Endothelial cell of umbilical vein (primary cell): ENCODE results near the gene PI4KA.
"Not testable (repeated sequence)": the region's sequence is repeated elsewhere in the genome, so short reads cannot be mapped to it uniquely, and the experiment has no call there.

Source experiments
- EZH2 ChIP-seq: IDR thresholded peaks from 2 replicates; pipeline ENCODE4 v1.6.1; 2012; ENCODE audit warnings: borderline replicate concordance, low read depth, mild to moderate bottlenecking, moderate library complexity, low read length, inconsistent platforms; ENCODE audit not compliant: severe bottlenecking
- POLR2A ChIP-seq: IDR thresholded peaks from 2 replicates; pipeline ENCODE4 v1.6.1; 2012; ENCODE audit warnings: low read depth, mild to moderate bottlenecking, control low read depth, low read length
- TF ChIP-seq, protein P1 (sequence below), 2 donors: IDR thresholded peaks; 1 replicate in 1 of 2; 2 replicates in 1 of 2; pipeline ENCODE4 v1.5.1; 2011; ENCODE audit warnings: low read length in 2 of 2, mild to moderate bottlenecking in 2 of 2, moderate library complexity in 2 of 2, control low read depth in 1 of 2, inconsistent platforms in 1 of 2, low read depth in 1 of 2; ENCODE audit not compliant: insufficient read depth in 1 of 2; ENCODE audit errors: extremely low read depth in 1 of 2
- TF ChIP-seq, protein P2 (sequence below): IDR thresholded peaks from 2 replicates; pipeline ENCODE4 v1.6.1; 2011; ENCODE audit not compliant: insufficient read depth, insufficient read length

DNA sequence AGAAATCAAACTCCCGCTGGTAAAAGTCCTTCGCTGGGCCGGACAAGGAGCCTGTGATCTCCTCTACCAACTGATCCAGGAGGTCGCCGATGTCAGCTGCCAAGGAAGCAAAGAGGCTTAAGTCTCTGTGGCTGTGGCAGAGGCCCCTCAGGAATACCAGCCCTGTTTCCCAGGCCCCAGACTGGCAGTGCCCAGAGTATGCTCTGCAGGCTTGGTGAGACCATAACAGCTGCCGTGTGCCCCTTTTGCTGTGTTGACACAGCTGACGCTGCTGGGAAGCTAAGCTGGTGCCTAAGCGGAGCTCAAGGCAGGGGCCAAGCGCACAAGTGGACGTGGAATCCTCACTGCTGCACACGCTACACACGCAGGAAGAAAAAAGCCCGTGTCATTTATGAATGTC is 139.9 kb downstream of the PI4KA start:
- TF ChIP-seq, protein P1, sequence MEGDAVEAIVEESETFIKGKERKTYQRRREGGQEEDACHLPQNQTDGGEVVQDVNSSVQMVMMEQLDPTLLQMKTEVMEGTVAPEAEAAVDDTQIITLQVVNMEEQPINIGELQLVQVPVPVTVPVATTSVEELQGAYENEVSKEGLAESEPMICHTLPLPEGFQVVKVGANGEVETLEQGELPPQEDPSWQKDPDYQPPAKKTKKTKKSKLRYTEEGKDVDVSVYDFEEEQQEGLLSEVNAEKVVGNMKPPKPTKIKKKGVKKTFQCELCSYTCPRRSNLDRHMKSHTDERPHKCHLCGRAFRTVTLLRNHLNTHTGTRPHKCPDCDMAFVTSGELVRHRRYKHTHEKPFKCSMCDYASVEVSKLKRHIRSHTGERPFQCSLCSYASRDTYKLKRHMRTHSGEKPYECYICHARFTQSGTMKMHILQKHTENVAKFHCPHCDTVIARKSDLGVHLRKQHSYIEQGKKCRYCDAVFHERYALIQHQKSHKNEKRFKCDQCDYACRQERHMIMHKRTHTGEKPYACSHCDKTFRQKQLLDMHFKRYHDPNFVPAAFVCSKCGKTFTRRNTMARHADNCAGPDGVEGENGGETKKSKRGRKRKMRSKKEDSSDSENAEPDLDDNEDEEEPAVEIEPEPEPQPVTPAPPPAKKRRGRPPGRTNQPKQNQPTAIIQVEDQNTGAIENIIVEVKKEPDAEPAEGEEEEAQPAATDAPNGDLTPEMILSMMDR (IDR thresholded peaks at IDR 0.05; ENCODE audit: extremely low read depth in 1 of 2, insufficient read depth in 1 of 2, low read depth in 1 of 2, low read length in 2 of 2) = not testable (repeated sequence)
- TF ChIP-seq POLR2A, EZH2: not testable (repeated sequence)
- TF ChIP-seq, protein P2, sequence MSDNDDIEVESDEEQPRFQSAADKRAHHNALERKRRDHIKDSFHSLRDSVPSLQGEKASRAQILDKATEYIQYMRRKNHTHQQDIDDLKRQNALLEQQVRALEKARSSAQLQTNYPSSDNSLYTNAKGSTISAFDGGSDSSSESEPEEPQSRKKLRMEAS = not testable (repeated sequence)
